ENCODE data around the gene AKAP8L.

The AKAP8L gene

GRCh38 chr19:15427350-15427700 is 8.5 kb upstream of the AKAP8L start:
- no peak for DNase-seq (ENCODE audit: low read depth)
- no peak for TF ChIP-seq CTCF (conservative IDR thresholded peaks at IDR 0.05; ENCODE audit: low read depth, low read length)
- no peak overlapping the region for H3K4me3 ChIP-seq (ENCODE audit: low read depth, low read length)

DNA sequence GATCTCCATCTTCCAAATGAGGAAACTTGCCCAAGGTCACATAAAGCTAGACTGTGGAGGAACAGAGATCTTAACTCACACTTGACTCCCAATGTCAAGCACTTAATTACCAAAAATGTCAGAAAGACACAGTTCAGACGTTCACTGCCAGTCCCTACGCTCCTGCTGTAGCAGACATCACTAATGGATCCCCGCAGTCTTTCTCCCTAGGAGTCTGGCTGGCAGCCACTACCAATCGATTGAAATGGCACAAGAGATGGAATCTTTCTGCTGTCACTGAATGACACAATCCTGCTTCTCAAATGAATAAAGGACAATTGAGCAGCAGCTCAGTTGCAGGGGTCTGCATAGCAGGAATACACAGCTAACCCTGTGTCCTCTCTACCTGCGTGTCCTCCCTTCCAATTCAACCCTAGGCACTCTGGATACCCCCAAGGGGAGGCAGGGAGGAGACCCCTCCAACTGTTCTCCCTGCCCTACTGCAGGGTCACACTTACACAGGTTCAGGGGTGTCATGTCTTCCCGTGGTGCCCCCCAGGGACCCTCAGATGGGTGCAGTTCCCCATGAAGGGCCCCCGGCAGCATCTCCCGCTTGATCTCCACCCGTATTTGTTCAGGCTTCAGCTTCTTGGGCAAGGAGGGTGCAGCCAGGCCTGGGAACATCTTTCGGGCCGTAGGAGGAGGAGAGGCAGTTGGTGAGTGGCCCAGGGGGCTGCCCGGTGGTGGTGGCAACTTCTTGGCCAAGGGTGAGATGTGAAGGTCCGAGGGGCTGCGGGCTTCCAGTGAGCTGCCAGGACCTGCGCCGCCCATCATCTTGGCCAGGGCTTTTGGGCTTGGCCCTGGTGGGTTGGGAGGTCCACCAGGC is 7.9 kb upstream of the AKAP8L start:
- TF ChIP-seq CTCF (conservative IDR thresholded peaks at IDR 0.05; ENCODE audit: low read depth, low read length) = no peak
- DNase-seq (ENCODE audit: low read depth) = no peak
- no peak overlapping the region for H3K4me3 ChIP-seq (ENCODE audit: low read depth, low read length)

DNA sequence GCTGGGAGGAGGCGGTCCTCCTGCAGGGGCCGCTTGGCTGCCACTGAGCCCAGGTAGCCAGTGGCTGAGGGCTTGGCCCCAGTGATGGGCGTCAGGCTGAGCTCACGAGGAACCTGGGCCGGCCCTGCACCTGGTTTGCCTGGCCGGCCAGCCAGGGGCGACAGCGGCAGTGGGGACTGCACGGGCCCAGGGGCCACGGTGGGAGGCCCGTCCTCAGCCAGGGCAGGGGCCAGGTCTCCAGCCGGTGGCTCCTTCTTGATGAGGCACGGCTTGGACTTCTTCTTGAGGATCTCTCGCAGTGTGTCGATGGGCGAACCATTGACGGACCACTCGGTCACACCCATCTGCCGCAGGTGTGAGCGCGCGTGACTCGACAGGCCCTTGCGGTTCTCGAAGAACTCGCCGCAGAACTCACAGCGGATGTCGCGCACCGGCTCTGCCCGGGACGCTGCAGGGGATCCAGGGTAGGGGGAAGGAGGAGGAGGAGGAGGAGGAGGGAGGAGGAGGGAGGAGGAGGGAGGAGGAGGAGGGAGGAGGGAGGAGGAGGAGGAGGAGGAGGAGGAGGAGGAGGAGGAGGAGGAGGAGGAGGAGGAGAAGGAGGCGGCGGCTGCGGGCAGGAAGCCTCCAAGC is 6.6 kb upstream of the AKAP8L start:
- no peak for DNase-seq (ENCODE audit: low read depth)
- no peak overlapping the region for H3K4me3 ChIP-seq (ENCODE audit: low read depth, low read length)
- TF ChIP-seq CTCF (conservative IDR thresholded peaks at IDR 0.05; ENCODE audit: low read depth, low read length) = no peak

DNA sequence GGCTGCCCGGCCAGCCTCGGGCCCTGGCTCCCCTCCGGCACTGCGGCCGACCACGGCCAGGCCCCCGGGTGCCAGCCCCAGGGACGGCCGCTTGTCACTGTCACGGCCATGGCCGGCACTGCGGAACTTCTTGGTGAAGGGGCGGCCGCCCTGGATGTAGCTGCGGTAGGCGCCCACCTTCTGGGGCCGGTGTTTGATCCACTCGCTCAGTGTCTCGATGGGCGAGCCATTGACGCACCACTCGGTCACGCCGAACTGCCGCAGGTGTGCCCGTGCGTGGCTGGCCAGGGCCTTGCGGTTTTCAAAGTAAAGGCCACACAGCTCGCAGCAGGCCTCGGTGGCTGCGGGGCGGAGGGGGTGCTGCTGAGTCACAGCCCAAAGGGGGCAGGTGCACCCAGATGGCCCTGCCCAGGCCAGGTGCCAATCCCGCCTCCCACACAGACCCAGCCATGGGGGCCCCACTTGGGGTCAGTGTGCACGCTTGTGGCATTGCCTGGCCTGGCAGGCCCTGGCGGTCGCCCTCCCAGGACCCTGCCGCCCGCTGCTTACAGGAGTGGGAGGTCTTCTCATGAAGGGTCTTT is 6.0 kb upstream of the AKAP8L start:
- H3K4me3 ChIP-seq (ENCODE audit: low read depth, low read length) = no peak overlapping the region
- no peak for TF ChIP-seq CTCF (conservative IDR thresholded peaks at IDR 0.05; ENCODE audit: low read depth, low read length)
- DNase-seq (ENCODE audit: low read depth) = no peak

- no peak overlapping the region for H3K4me3 ChIP-seq (ENCODE audit: low read depth, low read length)
- no peak for TF ChIP-seq CTCF (conservative IDR thresholded peaks at IDR 0.05; ENCODE audit: low read depth, low read length)
- no peak for DNase-seq (ENCODE audit: low read depth)
These were observed 5.3 kb upstream of the AKAP8L start for GRCh38 chr19:15424121-15424520.

DNA sequence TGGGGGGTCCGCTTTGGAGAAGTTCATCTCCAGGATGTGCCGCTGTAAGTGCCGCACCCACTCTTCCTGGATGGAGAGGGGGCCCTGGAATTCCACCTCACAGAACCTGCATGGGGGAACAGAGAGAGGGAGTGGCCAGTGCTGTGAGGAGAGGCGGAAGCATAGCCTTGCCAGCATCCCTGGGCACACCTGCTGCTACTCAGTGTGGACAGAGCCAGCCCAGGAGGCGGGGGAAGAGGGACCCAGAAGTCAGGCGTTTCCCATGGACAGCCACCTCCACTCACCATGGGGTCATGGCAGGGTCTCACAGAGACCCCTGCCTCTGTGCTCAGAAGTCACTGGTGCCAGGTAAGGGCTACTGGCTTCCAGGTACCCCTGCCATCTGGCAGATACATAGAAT is 4.3 kb upstream of the AKAP8L start:
- no peak overlapping the region for H3K4me3 ChIP-seq (ENCODE audit: low read depth, low read length)
- no peak for TF ChIP-seq CTCF (conservative IDR thresholded peaks at IDR 0.05; ENCODE audit: low read depth, low read length)
- DNase-seq (ENCODE audit: low read depth) = no peak

Measured in choroid plexus epithelial cell (primary cell).